Cortex of kidney (tissue), 1 donor: Measurements from ENCODE around the gene PDZD7.
A peak's percentile ranks its signal among the peaks of the same experiment; 100 is the strongest.

Experiments used
- DNase-seq: peaks from one replicate; lab custom pipeline; 2025; lab: John Stamatoyannopoulos, UW

The PDZD7 gene

GRCh38 chr10:101060951-101061623 is 30.2 kb upstream of the PDZD7 start:
- peak; percentile 87 for DNase-seq

- no peak for DNase-seq
Observed at GRCh38 chr10:101060036-101060950, 29.4 kb upstream of the PDZD7 start.

GRCh38 chr10:101056365-101057151 is 25.6 kb upstream of the PDZD7 start:
- no peak for DNase-seq

- no peak for DNase-seq
Observed at GRCh38 chr10:101055411-101055810, 24.5 kb upstream of the PDZD7 start.

GRCh38 chr10:101054876-101055275 is 23.9 kb upstream of the PDZD7 start:
- no peak for DNase-seq

GRCh38 chr10:101054351-101054750 is 23.4 kb upstream of the PDZD7 start:
- no peak for DNase-seq

- no peak for DNase-seq
Observed at GRCh38 chr10:101053516-101053915, 22.6 kb upstream of the PDZD7 start.

- DNase-seq: no peak
Observed at GRCh38 chr10:101052285-101052684, 21.4 kb upstream of the PDZD7 start.

- DNase-seq: no peak
Observed at GRCh38 chr10:101050208-101051069, 19.5 kb upstream of the PDZD7 start.

GRCh38 chr10:101047961-101048892 is 17.3 kb upstream of the PDZD7 start:
- no peak for DNase-seq

GRCh38 chr10:101047268-101047667 is 16.3 kb upstream of the PDZD7 start:
- DNase-seq: no peak

- no peak for DNase-seq
Observed at GRCh38 chr10:101046332-101047238, 15.7 kb upstream of the PDZD7 start.

GRCh38 chr10:101044117-101044516 is 13.2 kb upstream of the PDZD7 start:
- DNase-seq: no peak

- no peak for DNase-seq
Observed at GRCh38 chr10:101043363-101043707, 12.4 kb upstream of the PDZD7 start.

GRCh38 chr10:101042667-101043362 is 11.9 kb upstream of the PDZD7 start:
- no peak for DNase-seq

GRCh38 chr10:101042118-101042517 is 11.2 kb upstream of the PDZD7 start:
- DNase-seq: no peak

GRCh38 chr10:101041252-101041761 is 10.4 kb upstream of the PDZD7 start:
- no peak for DNase-seq

GRCh38 chr10:101040851-101041250 is 9.9 kb upstream of the PDZD7 start:
- DNase-seq: no peak

GRCh38 chr10:101040061-101040460 is 9.1 kb upstream of the PDZD7 start:
- no peak for DNase-seq
